ENCODE measurements around the gene ALK.

The ALK gene

GRCh38 chr2:29951576-29951975 lies 30.2 kb upstream of the ALK start:
- Histone ChIP-seq H3K36me3 (no peaks in the 10 kb centered on the region), H3K9me3 (no peaks in the 10 kb centered on the region), H3K27me3 (peaks cover 0 to 9% of the 10 kb centered on the region in 2 donors), H3K4me3 (no peak overlapping the region), H3K4me1 (no peaks in the 10 kb centered on the region), H3K27ac (no peak overlapping the region)
- no peak for DNase-seq
- intact Hi-C loops (cut with DNase I; ENCODE audit: low total_unique reads): no loop called here
- no peak for TF ChIP-seq CTCF (IDR thresholded peaks at IDR 0.05)

GRCh38 chr2:29950481-29950880 lies 29.1 kb upstream of the ALK start:
- Histone ChIP-seq H3K27ac (no peak overlapping the region), H3K27me3 (peaks cover 0 to 9% of the 10 kb centered on the region in 2 donors), H3K9me3 (no peaks in the 10 kb centered on the region), H3K36me3 (no peaks in the 10 kb centered on the region), H3K4me1 (no peaks in the 10 kb centered on the region), H3K4me3 (no peak overlapping the region)
- TF ChIP-seq CTCF (IDR thresholded peaks at IDR 0.05): no peak
- no peak for DNase-seq
- intact Hi-C loops (cut with DNase I; ENCODE audit: low total_unique reads): loop anchor here (1.0 kb wide), 1 partner anchor 19 kb away; no protein-coding TSS in a partner anchor

GRCh38 chr2:29949042-29949441 lies 27.7 kb upstream of the ALK start:
- Histone ChIP-seq H3K9me3 (no peaks in the 10 kb centered on the region), H3K36me3 (no peaks in the 10 kb centered on the region), H3K4me1 (no peaks in the 10 kb centered on the region), H3K27ac (no peak overlapping the region), H3K27me3 (peaks cover 0 to 9% of the 10 kb centered on the region in 2 donors), H3K4me3 (no peak overlapping the region)
- TF ChIP-seq CTCF (IDR thresholded peaks at IDR 0.05): no peak
- intact Hi-C loops (cut with DNase I; ENCODE audit: low total_unique reads): no loop called here
- no peak for DNase-seq

DNA sequence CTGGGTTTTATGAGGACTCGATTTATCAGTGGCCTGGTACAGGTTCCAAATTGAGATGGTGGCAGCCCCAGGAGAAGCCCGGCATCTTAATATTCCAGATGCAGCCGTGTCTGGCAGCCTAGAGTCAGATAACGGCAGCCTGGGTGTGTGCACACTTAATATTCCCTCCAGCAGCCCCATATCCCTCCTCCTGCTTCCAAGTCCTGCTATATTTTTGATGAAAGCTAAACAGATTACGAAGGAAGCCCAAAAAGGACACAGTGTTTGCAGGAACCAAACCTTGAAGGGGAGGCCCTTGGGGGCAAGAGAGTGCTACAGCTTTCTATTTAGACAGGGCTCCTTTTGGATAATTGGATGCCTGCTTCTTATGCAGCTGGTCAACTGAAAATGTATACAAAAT lies 25.1 kb upstream of the ALK start:
- H3K27me3 ChIP-seq: peaks cover 0 to 5% of the 10 kb centered on the region in 2 donors
- H3K36me3 ChIP-seq: no peaks in the 10 kb centered on the region
- H3K4me1 ChIP-seq: no peaks in the 10 kb centered on the region
- no peak overlapping the region for H3K4me3 ChIP-seq
- intact Hi-C loops (cut with DNase I; ENCODE audit: low total_unique reads): no loop called here
- no peaks in the 10 kb centered on the region for H3K9me3 ChIP-seq
- H3K27ac ChIP-seq: no peak overlapping the region
- DNase-seq: no peak
- TF ChIP-seq CTCF (IDR thresholded peaks at IDR 0.05): no peak

GRCh38 chr2:29942711-29943110 lies 21.3 kb upstream of the ALK start:
- intact Hi-C loops (cut with DNase I; ENCODE audit: low total_unique reads): no loop called here
- DNase-seq: no peak
- Histone ChIP-seq H3K9me3 (no peaks in the 10 kb centered on the region), H3K4me1 (no peaks in the 10 kb centered on the region), H3K27ac (no peak overlapping the region), H3K36me3 (no peaks in the 10 kb centered on the region), H3K27me3 (peaks cover 0 to 5% of the 10 kb centered on the region in 2 donors), H3K4me3 (no peak overlapping the region)
- TF ChIP-seq CTCF (IDR thresholded peaks at IDR 0.05): no peak

GRCh38 chr2:29940706-29941105 lies 19.3 kb upstream of the ALK start:
- H3K36me3 ChIP-seq: no peaks in the 10 kb centered on the region
- H3K9me3 ChIP-seq: no peaks in the 10 kb centered on the region
- no peak for TF ChIP-seq CTCF (IDR thresholded peaks at IDR 0.05)
- no peaks in the 10 kb centered on the region for H3K4me1 ChIP-seq
- H3K4me3 ChIP-seq: no peak overlapping the region
- no peak for DNase-seq
- no peak overlapping the region for H3K27ac ChIP-seq
- H3K27me3 ChIP-seq: no peaks in the 10 kb centered on the region
- intact Hi-C loops (cut with DNase I; ENCODE audit: low total_unique reads): no loop called here

Data from tibial artery (tissue), 4 donors.